ENCODE data around the gene GXYLT1.
"Not testable (repeated sequence)": the region's sequence is repeated elsewhere in the genome, so short reads cannot be mapped to it uniquely, and the experiment has no call there.

Gene GXYLT1

GRCh38 chr12:42109031-42109430, 35.6 kb downstream of the GXYLT1 start:
- DNase-seq (ENCODE audit: low spot score) = no peak
- TF ChIP-seq CTCF (IDR thresholded peaks at IDR 0.05; ENCODE audit: extremely low read depth, missing control alignments) = no peak

GRCh38 chr12:42106791-42107190, 37.9 kb downstream of the GXYLT1 start:
- DNase-seq (ENCODE audit: low spot score) = not testable (repeated sequence)

- DNase-seq (ENCODE audit: low spot score) = no peak
- no peak for TF ChIP-seq CTCF (IDR thresholded peaks at IDR 0.05; ENCODE audit: extremely low read depth, missing control alignments)
These were observed 39.9 kb downstream of the GXYLT1 start for GRCh38 chr12:42104784-42105183.

- no peak for DNase-seq (ENCODE audit: low spot score)
- TF ChIP-seq CTCF (IDR thresholded peaks at IDR 0.05; ENCODE audit: extremely low read depth, missing control alignments) = no peak
These were observed 40.6 kb downstream of the GXYLT1 start for GRCh38 chr12:42104087-42104486.

- DNase-seq (ENCODE audit: low spot score) = no peak
These were observed 41.5 kb downstream of the GXYLT1 start for GRCh38 chr12:42103155-42103554.

GRCh38 chr12:42102720-42103119, 42.0 kb downstream of the GXYLT1 start:
- TF ChIP-seq CTCF (IDR thresholded peaks at IDR 0.05; ENCODE audit: extremely low read depth, missing control alignments) = no peak
- no peak for DNase-seq (ENCODE audit: low spot score)

More at GRCh38 chr12:42103155-42103554, 41.5 kb downstream of the GXYLT1 start:
- no peak for TF ChIP-seq CTCF (IDR thresholded peaks at IDR 0.05; ENCODE audit: extremely low read depth, missing control alignments)

GRCh38 chr12:42099433-42099832, 45.2 kb downstream of the GXYLT1 start:
- no peak for DNase-seq (ENCODE audit: low spot score)
- no peak for TF ChIP-seq CTCF (IDR thresholded peaks at IDR 0.05; ENCODE audit: extremely low read depth, missing control alignments)

- peak; percentile 51 for DNase-seq (ENCODE audit: low spot score)
- no peak for TF ChIP-seq CTCF (IDR thresholded peaks at IDR 0.05; ENCODE audit: extremely low read depth, missing control alignments)
These were observed 46.7 kb downstream of the GXYLT1 start for GRCh38 chr12:42097971-42098370.

Data from GM20000 (cell line).